ENCODE measurements around the gene ZNF536. TPM values are rescaled to one million over a fixed set of nuclear protein-coding genes. Genes with fewer than 3 reads are reported as not detected.

The ZNF536 gene
- total RNA-seq, 1 experiment from 2014 or later: 0.05 TPM

GRCh38 chr19:30375553-30376031 is 3.4 kb downstream of the ZNF536 start:
- ChIA-PET POLR2A (no interaction called here), CTCF (no interaction called here)
- DNase-seq (ENCODE audit: low read depth, low spot score) (no peak), ATAC-seq (no peak)
- no peak overlapping the region for H3K27ac ChIP-seq (ENCODE audit: low read length)
- peaks cover 6% of the 10 kb centered on the region; the same call in 1 of the 2 replicates for H3K27me3 ChIP-seq (ENCODE audit: control insufficient read depth, insufficient read depth, low read length)
- TF ChIP-seq REST (IDR thresholded peaks at IDR 0.05; ENCODE audit: insufficient read depth in 1 of 2, low read depth in 2 of 2, low read length in 1 of 2) (no peak), TCF7L2 (IDR thresholded peaks at IDR 0.05; ENCODE audit: low read depth, low read length) (no peak), CTCF (IDR thresholded peaks at IDR 0.05) (no peak), SIN3A (IDR thresholded peaks at IDR 0.05; ENCODE audit: borderline replicate concordance, insufficient read depth, low read depth, low read length) (no peak), POLR2AphosphoS5 (IDR thresholded peaks at IDR 0.05; ENCODE audit: low read depth, low read length) (no peak)
- no peaks in the 10 kb centered on the region for H3K4me1 ChIP-seq (ENCODE audit: control insufficient read depth, insufficient read depth, low read length)
- no TSS peak for BruUV-seq (replicated peaks)
- intact Hi-C loops (cut with micrococcal nuclease; ENCODE audit: unreplicated experiment): no loop called here
- H3K9me3 ChIP-seq (ENCODE audit: control insufficient read depth, insufficient read depth, low read depth, low read length): no peaks in the 10 kb centered on the region
- in situ Hi-C loops (cut with HindIII; ENCODE audit: low pct_unique_long_range_greater_than_20kb, low sequenced_read_pairs): no loop called here
- H3K4me3 ChIP-seq (ENCODE audit: low read depth in 2 of 2, low read length in 2 of 2): no peak overlapping the region
- no peaks in the 10 kb centered on the region for H3K36me3 ChIP-seq (ENCODE audit: control insufficient read depth, insufficient read depth, low read length)

- H3K27me3 ChIP-seq (ENCODE audit: control insufficient read depth, insufficient read depth, low read length): 0 out of 2 replicates have a peak, but pooled peaks cover 2% of the 10 kb centered on the region
- TF ChIP-seq TCF7L2 (IDR thresholded peaks at IDR 0.05; ENCODE audit: low read depth, low read length) (no peak), SIN3A (IDR thresholded peaks at IDR 0.05; ENCODE audit: borderline replicate concordance, insufficient read depth, low read depth, low read length) (no peak), REST (IDR thresholded peaks at IDR 0.05; ENCODE audit: insufficient read depth in 1 of 2, low read depth in 2 of 2, low read length in 1 of 2) (no peak), POLR2AphosphoS5 (IDR thresholded peaks at IDR 0.05; ENCODE audit: low read depth, low read length) (no peak), CTCF (IDR thresholded peaks at IDR 0.05) (no peak)
- H3K27ac ChIP-seq (ENCODE audit: low read length): no peak overlapping the region
- no peak overlapping the region for H3K4me3 ChIP-seq (ENCODE audit: low read depth in 2 of 2, low read length in 2 of 2)
- H3K9me3 ChIP-seq (ENCODE audit: control insufficient read depth, insufficient read depth, low read depth, low read length): no peaks in the 10 kb centered on the region
- H3K36me3 ChIP-seq (ENCODE audit: control insufficient read depth, insufficient read depth, low read length): no peaks in the 10 kb centered on the region
- no peaks in the 10 kb centered on the region for H3K4me1 ChIP-seq (ENCODE audit: control insufficient read depth, insufficient read depth, low read length)
- ChIA-PET POLR2A (no interaction called here), CTCF (interaction anchor here (0.6 kb wide), 1 partner anchor 692 kb away, joined by 5 read pairs; no protein-coding TSS in a partner anchor)
- DNase-seq (ENCODE audit: low read depth, low spot score) (no peak), ATAC-seq (no peak)
- no TSS peak for BruUV-seq (replicated peaks)
- intact Hi-C loops (cut with micrococcal nuclease; ENCODE audit: unreplicated experiment) (no loop called here), in situ Hi-C loops (cut with HindIII; ENCODE audit: low pct_unique_long_range_greater_than_20kb, low sequenced_read_pairs) (no loop called here)
Measured at GRCh38 chr19:30376272-30376671, 4.1 kb downstream of the ZNF536 start.
